Ovary (tissue), 9 donors: Measurements from ENCODE around the gene SORCS2. TPM values are rescaled to one million over a fixed set of nuclear protein-coding genes. Genes with fewer than 3 reads are reported as not detected.

ENCODE experiments used
- DNase-seq, 5 donors: peaks; one replicate each; pipeline ENCODE4 v3.0.0-alpha.2; 2019 to 2020
- H3K27ac ChIP-seq, 2 donors: fragments of 200-600 bp; one replicate each; pipeline versions ENCODE4 v1.5.1 to v1.8.0; 2019 to 2022
- H3K27me3 ChIP-seq: fragments of 200-600 bp; one replicate; pipeline ENCODE4 v1.8.0; 2022
- H3K36me3 ChIP-seq: fragments of 200-600 bp; sonication (generic); one replicate; pipeline ENCODE4 v1.5.1; 2019
- H3K4me1 ChIP-seq: one replicate; pipeline ENCODE4 v1.8.1; 2013; ENCODE audit warnings: mild to moderate bottlenecking, moderate library complexity; ENCODE audit not compliant: insufficient read depth
- H3K4me3 ChIP-seq: fragments of 200-600 bp; sonication (generic); one replicate; pipeline ENCODE4 v1.5.1; 2017
- H3K9me3 ChIP-seq, 2 donors: fragments of 200-600 bp in 1 of 2; sonication (generic) in 1 of 2; one replicate each; pipeline versions ENCODE4 v1.5.1 to v1.8.1; 2013 to 2019; ENCODE audit warnings: mild to moderate bottlenecking in 1 of 2, moderate library complexity in 1 of 2
- EP300 ChIP-seq: sonication (generic); formaldehyde crosslinking; IDR thresholded peaks from one replicate; pipeline ENCODE4 v1.6.1; 2017; ENCODE audit warnings: antibody characterized with exemption
- POLR2A ChIP-seq: fragments of 450-650 bp; IDR thresholded peaks from one replicate; pipeline ENCODE4 v1.6.1; 2017; ENCODE audit warnings: antibody characterized with exemption, mild to moderate bottlenecking, moderate library complexity
- WGBS, 3 donors: extraction: QIAGEN DNeasy Blood & Tissue Kit in 1 of 3; methylation state at CpG; one replicate each; pipeline versions ENCODE4 v1.1.5 to v1.1.7; 2013 to 2017; 5-methylcytosine and 5-hydroxymethylcytosine counted together
- intact Hi-C, 4 donors: fragments of 100-400 bp; cut with DNase I; formaldehyde crosslinking; loops; one replicate each; pipeline versions ENCODE4 v1.11.0 to v1.15.1; 2022 to 2023
- polyA plus RNA-seq, 2 donors: library from polyadenylated mRNA; stranded (reverse); fragments of 200-250 nt in 1 of 2; fragments of 350-450 nt in 1 of 2; fragmentation: Illumina TruSeq in 1 of 2; extraction: RNeasy Lipid Tissue Mini Kit (QIAGEN cat#74804) in 1 of 2; gene quantifications; one replicate each; pipeline ENCODE4 v1.2.3, GENCODE V29; 2013 to 2014
- total RNA-seq, 7 donors: library from RNA; depleted of rRNA in 2 of 7; stranded (reverse); fragments of >200 nt in 2 of 7; fragmentation: NEBNext Ultra II Directional in 3 of 7; extraction: Animal tissue kit (Norgen Biotek cat#: 25700) in 3 of 7; gene quantifications; one replicate each; pipeline versions ENCODE4 v1.1.0 to v1.2.4, GENCODE V29; 2016 to 2023
- TF ChIP-seq, protein P1 (sequence below), 3 donors: fragments of 450-650 bp in 2 of 3; fragments of 200-600 bp in 1 of 3; IDR thresholded peaks; one replicate each; pipeline versions ENCODE4 v1.5.1 to v1.8.0; 2016 to 2022; ENCODE audit warnings: antibody characterized with exemption in 3 of 3, mild to moderate bottlenecking in 1 of 3
- donor health status: DM: no; HTN: no; CAD: no; lungs with moderate emphysema.
- donor health status: DM: no; HTN: no; CAD: no.
- donor health status: Bipolar disorder and iron deficiency.
- donor health status: DM: yes; HTN: yes; CAD: no.
- donor health status: DM: no; HTN: no; CAD: no.
- donor health status: DM: yes; HTN: yes; CAD: no.

Gene SORCS2
- total and polyA plus RNA-seq, 9 donors, result 0.60 to 23.9 (median 7.1) TPM

DNA sequence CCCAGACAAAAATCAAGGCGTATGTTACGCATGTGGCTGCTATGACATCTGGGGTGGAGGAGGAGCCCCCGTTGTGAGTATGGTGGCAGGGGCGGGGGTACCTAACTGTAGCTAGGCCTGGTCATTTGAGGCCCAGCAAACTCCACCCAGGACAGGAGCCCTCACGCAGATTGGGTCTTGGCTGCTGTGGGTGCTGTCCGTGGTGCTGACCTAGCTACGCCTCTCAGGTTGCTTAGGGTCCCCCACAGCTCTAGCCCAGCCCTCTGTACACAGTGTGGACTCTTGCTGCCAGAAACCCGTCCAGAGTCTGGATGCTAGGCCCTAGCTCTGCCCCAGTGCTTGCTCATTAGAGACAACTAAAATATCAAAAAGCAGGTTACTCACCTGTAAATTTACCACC lies 389.1 kb downstream of the SORCS2 start:
- Histone ChIP-seq H3K4me1 (peaks cover 10% of the 10 kb centered on the region), H3K4me3 (no peak overlapping the region), H3K27me3 (no peaks in the 10 kb centered on the region), H3K36me3 (no peaks in the 10 kb centered on the region), H3K27ac (no peak overlapping the region), H3K9me3 (no peaks in the 10 kb centered on the region)
- no peak for TF ChIP-seq EP300
- TF ChIP-seq POLR2A, result no peak
- TF ChIP-seq, protein P1, sequence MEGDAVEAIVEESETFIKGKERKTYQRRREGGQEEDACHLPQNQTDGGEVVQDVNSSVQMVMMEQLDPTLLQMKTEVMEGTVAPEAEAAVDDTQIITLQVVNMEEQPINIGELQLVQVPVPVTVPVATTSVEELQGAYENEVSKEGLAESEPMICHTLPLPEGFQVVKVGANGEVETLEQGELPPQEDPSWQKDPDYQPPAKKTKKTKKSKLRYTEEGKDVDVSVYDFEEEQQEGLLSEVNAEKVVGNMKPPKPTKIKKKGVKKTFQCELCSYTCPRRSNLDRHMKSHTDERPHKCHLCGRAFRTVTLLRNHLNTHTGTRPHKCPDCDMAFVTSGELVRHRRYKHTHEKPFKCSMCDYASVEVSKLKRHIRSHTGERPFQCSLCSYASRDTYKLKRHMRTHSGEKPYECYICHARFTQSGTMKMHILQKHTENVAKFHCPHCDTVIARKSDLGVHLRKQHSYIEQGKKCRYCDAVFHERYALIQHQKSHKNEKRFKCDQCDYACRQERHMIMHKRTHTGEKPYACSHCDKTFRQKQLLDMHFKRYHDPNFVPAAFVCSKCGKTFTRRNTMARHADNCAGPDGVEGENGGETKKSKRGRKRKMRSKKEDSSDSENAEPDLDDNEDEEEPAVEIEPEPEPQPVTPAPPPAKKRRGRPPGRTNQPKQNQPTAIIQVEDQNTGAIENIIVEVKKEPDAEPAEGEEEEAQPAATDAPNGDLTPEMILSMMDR (IDR thresholded peaks at IDR 0.05), result no peak
- intact Hi-C loops, result no loop called here
- DNase-seq, result peak; percentile 36 to 70 (median 64)
- 46 to 57% (median 46%) methylated on average over 8 of the region's 8 CpGs for WGBS, 3 donors

DNA sequence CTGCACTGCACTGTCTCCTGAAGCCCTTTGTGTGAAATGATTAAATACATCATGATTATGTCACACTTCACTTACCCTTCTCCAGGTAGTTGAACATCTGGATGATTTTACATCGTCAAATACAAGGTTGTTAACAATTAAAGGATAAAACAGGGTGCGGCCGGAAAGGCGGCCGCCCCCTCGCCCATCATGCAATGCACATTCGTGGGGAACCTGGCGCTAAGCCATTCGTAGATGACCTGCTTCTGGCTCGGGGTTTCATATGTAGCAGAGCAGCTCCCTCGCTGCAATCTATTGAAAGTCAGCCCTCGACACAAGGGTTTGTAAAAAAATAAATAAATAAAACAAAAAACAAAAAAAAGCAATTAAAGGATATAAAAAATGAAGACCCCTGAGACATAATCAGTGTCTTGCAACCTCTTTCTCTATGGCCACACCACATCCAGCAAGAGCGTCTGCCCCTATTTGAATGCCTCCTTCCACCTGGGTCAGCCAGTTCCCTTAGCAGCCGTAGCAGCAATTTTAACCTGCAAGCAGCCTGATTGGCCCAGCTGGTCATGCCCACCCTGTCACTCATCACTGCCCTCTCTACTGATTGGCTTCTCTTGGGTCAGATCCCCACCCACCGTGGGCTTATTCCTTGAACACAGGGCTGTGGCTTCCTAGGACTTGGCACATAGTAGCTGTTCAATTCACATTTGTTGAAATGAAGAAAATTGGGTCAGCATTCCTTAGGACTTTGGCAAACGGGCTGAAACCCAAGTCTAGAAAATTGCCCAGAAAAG lies 390.2 kb downstream of the SORCS2 start:
- H3K27me3 ChIP-seq, result no peaks in the 10 kb centered on the region
- 94 to 96% (median 95%) methylated on average over 16 of the region's 16 CpGs for WGBS, 3 donors
- no peak for DNase-seq
- no peak overlapping the region for H3K4me3 ChIP-seq
- no peak overlapping the region for H3K27ac ChIP-seq
- TF ChIP-seq EP300, result no peak
- TF ChIP-seq, protein P1 (IDR thresholded peaks at IDR 0.05), result no peak
- TF ChIP-seq POLR2A, result no peak
- intact Hi-C loops, result no loop called here
- peaks cover 10% of the 10 kb centered on the region for H3K4me1 ChIP-seq
- H3K9me3 ChIP-seq, result no peaks in the 10 kb centered on the region
- no peaks in the 10 kb centered on the region for H3K36me3 ChIP-seq

DNA sequence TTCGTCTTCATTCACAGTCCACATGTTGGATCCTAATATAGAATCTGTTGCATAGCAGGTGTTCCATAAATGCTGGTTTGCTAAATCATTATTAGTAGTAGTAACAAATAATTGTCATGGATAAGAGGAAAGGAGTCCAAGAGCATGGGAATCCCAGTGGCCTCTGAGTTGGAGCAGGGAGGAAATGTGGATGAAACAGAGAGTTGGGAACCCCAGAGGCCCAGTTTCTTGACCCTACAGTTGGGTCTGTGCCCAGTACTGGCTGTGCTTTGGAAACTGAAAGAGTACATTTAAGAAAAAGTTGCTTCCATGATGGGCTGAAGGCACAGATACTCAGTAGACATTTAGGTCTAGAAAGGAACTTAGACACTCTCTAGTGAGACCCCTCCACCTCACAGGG lies 391.8 kb downstream of the SORCS2 start:
- Histone ChIP-seq H3K36me3 (no peaks in the 10 kb centered on the region), H3K27me3 (no peaks in the 10 kb centered on the region), H3K27ac (no peak overlapping the region), H3K4me1 (peaks cover 10% of the 10 kb centered on the region), H3K9me3 (no peaks in the 10 kb centered on the region), H3K4me3 (no peak overlapping the region)
- TF ChIP-seq, protein P1 (IDR thresholded peaks at IDR 0.05), result no peak
- TF ChIP-seq EP300, result no peak
- no peak for TF ChIP-seq POLR2A
- 62 to 79% (median 76%) methylated on average over 1 of the region's 1 CpG for whole genome bisulfite sequencing, 3 donors
- intact Hi-C loops, result no loop called here
- DNase-seq, result peak in 3 of 5 donors; percentile 30 to 51 (median 41)

DNA sequence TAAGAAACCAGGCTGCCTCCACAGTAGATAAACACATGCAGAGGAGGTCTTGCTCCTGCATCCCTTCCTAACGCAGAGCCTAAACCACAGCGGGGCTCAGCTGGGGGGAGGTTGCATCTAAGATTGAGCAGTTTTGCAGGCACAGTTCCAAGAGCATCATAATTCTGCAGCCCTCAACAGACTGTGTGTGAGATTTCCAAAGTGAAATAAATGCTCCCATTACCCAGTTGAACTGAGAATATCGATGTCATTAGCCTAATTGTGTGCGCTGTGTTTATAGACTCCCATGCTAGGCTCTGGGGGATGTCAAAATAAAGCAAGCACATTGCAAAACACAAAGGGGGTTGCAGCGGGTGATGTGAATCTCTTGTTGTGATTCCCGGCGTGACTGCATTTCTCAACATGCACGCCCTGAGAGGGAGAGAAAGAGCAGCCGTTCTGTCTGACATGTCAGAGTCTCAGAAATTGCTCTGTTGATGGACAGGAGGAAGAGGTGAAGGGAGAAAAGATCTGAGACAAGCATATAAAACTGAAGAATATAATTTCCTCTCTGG lies 392.3 kb downstream of the SORCS2 start:
- H3K4me3 ChIP-seq, result no peak overlapping the region
- no peaks in the 10 kb centered on the region for H3K9me3 ChIP-seq
- intact Hi-C loops, result no loop called here
- peaks cover 10% of the 10 kb centered on the region for H3K4me1 ChIP-seq
- no peaks in the 10 kb centered on the region for H3K36me3 ChIP-seq
- H3K27me3 ChIP-seq, result no peaks in the 10 kb centered on the region
- WGBS, 3 donors, result 21 to 28% (median 22%) methylated on average over 9 of the region's 9 CpGs
- peak in 1 of 5 donors; percentile 52 for DNase-seq
- TF ChIP-seq POLR2A (no peak), EP300 (no peak)
- no peak overlapping the region for H3K27ac ChIP-seq

DNA sequence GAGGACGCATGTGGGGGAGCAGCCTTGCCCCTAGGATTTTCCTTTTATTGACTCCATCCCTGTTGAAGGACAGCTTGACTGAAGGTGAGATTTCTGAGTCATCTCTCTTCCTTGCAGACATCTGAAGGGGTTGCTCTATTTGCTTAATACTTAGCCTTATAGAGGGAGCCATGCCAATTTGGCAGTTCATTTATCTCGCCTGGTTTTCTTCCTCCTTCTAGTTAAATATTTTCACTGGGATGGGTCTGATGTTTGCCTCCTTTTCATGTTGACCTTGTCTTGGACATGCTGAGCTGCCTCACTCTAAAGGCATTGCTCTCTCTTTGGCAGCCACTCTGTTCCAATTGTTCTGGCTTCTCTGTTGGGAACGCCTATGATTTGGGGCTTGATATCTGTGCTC lies 393.4 kb downstream of the SORCS2 start:
- WGBS, 3 donors, result 18 to 24% (median 23%) methylated on average over 3 of the region's 3 CpGs

More for the DNA sequence above, 393.4 kb downstream of the SORCS2 start:
- Histone ChIP-seq H3K4me1 (peaks cover 10% of the 10 kb centered on the region), H3K27me3 (no peaks in the 10 kb centered on the region), H3K27ac (no peak overlapping the region), H3K9me3 (no peaks in the 10 kb centered on the region), H3K4me3 (no peak overlapping the region), H3K36me3 (no peaks in the 10 kb centered on the region)
- DNase-seq, result no peak
- TF ChIP-seq, protein P1 (IDR thresholded peaks at IDR 0.05), result no peak
- no peak for TF ChIP-seq EP300
- no peak for TF ChIP-seq POLR2A
- intact Hi-C loops, result no loop called here
